KG1 (cell line): ENCODE results near the gene ANKRD1.
A peak's percentile ranks its signal among the peaks of the same experiment; 100 is the strongest.
"Not testable (repeated sequence)": the region's sequence is repeated elsewhere in the genome, so short reads cannot be mapped to it uniquely, and the experiment has no call there.

ENCODE experiments used
- DNase-seq: peaks from one replicate; lab custom pipeline; 2025; lab: John Stamatoyannopoulos, UW

The ANKRD1 gene

DNA sequence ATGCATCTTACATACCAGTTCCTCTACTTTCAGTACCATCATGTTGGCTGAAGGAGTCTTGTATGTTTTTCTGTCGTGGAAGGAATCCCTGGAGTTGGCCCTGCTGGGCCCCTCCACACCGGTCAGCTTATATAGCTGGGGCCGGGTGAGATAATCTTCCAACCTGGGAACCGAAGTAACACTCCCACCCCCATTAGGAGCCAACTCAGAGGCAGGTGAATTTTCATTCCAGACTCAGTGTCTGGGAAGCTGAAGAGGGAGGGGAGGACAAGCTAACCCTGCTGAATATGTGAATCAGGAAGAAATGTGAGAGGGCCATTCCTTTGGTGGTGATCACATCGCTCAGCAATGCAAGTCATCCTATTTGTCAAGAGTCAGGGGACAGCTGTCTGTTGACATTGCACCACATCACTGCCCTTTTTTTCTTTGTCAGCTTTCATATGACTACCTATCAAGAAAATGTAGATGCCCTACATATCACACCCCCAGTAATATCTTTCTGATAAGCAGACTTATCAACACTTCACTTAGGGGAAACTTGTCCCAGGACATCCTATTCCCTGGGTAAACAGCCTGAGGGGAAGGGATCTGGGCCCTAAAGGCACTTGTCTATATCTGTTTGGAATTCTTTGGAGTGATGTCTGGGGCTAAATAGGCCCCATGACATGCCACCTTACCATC is at the start of gene ANKRD1:
Gene ANKRD1 (minus strand): TSS at position 102 of the 681 bp plus-strand sequence. CDS start 60 bp downstream, at position 42.
- no peak for DNase-seq

DNA sequence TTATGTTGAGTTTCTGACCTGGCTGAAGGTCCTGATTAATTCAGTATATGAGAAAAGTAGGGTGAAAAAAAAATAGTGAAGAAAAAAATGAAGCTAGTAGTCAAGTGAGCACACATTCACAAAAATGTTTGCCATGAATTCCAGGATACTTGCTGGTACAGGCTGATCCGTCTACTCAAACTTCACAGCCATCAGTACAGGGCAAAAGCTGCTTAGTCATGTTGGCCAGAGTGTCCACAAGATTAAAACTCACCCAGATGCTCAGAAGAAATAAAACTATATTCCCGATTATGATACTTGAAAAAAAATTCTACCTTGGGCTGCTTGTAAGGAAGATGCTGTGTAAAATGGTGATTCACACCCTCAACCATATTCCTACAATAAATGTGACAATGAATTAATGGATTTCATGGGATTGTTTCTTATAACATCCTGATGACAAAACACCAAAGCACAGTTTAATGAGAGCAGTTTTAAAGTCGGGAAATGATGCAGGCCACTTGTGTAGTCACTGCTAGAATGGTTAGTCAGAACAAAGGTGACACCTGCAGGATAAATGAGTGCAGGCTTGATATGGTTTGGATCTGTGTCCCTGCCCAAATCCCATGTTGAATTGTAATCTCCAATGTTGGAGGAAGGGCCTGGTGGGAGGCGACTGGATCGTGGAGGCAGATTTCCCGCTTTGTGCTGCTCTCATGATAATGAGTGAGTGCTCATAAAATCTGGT is 49.2 kb upstream of the ANKRD1 start:
- no peak for DNase-seq

DNA sequence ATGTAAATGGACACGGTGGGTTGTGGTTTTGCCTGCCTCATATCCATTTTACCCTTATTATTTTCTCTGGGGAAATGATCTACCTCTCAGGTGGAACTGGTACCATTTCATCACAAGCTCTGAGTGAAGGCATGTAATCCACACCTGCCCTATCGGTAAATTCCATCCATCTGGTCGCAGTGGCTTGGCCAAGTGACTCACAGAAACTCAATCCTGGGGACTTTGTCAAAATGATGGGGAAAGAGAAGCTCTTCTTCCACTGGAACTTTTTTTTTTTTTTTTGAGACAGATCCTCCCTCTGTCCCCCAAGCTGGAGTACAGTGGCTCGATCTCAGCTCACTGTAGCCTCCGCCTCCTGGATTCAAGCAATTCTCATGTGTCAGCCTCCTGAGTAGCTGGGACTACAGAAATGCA is 48.2 kb upstream of the ANKRD1 start:
- no peak for DNase-seq

DNA sequence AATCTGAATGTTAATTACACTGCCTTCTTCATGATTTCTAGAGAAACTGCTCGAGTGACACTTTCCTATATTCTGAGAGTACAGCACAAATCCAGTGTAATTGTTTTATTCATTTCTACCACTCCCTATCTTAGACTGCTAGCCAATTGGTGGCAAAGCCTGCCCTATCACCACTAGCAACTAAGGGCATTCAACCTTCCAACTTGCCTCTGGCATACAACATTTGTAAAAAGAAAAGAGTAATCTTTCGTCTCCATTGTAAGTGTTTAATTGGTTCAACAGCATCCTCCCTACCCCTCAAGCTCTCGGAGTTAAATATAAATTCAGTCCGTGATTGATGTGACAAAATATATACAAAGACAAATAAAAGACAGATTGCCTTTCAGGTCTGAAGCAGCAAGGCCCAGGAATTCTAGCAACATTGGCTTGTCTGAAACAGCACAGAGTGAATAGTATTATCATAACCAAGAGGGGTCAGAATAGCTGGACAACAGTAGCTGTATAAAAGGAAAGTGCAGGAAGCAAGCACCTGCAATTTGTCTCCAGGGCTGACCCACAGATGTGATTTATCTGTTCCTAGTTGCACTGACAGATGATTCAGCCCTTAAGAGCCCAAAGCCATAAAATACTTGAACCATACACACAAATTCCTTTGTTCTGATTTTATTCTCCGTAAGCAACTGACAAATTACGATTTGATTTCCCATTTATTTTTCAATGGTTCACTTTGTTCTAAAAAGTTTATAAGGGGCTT is 47.6 kb upstream of the ANKRD1 start:
- no peak for DNase-seq

DNA sequence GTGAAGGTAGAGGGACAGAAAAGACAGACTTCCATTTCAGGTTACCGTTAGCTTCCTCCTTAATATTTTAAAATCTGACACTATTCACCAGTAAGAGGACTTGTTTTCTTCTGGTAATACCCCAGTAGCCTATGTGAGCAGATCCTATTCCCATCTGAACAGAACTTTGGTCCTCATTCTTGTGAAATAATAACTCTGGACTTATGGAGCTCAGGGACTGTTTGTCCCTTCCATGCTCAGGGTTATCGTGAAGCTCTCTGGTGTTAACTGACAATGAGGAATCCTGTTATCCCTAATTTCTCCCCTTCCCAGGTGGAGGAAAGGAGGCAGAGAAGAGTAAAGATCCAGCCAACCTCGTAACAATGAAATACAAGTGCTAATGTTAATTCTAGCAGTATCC is 47.0 kb upstream of the ANKRD1 start:
- no peak for DNase-seq

DNA sequence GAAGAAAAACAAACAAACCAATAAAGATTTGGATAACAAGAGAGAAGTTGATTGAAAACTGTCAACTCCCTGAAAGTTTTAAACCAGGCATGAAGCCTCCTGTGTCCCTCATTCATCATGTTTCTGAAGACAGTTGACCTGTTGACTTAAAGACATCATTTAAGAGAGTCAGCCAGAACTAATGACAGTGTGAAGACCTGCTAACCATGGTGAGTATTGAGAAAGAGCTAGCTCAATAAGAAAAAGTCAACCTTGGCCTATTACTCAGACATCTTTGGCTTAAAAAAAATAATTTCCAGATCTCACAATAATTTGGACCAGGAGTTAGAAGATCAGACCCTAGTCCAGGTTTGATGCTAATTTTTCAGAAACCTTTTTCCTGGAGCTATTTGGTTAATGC is 45.3 kb upstream of the ANKRD1 start:
- DNase-seq: no peak

DNA sequence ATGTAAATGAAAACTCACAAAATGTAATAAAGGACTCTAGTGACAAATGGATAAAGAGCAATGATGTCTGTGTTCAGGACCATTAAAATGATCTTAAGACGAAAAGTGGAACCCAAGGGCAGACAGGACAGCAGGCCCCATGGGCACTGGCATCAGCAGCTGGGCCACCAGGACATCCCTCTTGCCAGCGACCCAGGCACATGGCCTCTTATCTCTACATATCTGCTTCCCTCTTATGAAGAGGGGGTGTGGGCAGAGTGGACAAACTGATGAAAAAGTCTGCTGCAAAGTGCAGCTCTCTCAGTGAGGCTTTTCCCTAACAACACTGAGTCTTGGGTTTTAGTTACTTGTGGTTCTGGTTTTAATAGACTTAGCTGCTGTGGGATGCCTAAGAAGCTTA is 44.8 kb upstream of the ANKRD1 start:
- no peak for DNase-seq

DNA sequence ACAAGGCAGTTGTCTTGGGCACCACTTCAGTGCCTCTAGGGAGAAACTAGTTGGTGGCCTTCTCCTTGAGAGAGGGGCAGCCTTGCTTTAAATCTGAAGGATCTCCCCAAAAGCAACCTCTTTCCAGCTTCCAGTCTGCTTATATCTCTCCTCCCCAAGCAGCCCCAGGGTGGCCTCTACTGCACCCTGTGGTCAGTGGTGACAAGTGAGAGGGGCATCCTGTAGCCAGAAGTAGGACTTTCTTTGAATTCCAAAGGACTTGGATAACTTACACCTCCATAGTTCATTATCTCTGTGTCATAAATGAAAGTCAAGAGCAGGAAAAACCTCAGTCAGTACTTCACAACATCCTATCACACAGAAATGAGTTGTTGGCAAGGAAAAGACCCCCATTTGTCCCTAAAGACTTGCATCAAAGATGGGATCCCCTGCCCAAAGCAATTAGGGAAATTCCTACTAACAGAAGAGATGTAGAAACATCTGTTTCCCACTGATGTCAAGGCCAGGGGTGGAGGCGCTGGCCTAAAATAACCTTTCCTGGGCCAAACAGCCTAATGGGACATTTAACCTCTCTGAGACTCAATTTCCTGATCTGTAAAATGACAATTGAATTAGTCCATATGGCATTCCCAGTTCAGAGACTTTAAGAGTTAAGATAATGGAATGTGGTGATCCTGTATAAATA is 44.0 kb upstream of the ANKRD1 start:
- DNase-seq: no peak

DNA sequence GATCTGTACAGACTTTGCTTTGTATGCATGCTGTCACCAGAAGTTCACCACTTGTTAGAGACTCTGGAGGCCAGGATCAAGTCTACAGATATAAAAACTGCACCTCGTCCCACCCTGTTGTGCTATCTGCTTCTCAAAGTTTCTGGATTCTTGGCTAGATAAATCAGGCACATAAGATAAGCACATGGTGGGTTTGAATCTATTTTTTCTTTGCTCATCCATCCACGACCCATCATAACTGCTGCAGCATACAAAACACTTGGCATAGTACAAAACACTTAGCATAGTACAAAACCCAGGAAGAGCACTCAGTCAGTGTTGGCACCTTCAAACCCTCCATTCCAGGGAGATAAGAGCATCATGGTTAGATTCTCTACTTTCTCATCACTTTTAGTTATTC is 42.4 kb upstream of the ANKRD1 start:
- no peak for DNase-seq

DNA sequence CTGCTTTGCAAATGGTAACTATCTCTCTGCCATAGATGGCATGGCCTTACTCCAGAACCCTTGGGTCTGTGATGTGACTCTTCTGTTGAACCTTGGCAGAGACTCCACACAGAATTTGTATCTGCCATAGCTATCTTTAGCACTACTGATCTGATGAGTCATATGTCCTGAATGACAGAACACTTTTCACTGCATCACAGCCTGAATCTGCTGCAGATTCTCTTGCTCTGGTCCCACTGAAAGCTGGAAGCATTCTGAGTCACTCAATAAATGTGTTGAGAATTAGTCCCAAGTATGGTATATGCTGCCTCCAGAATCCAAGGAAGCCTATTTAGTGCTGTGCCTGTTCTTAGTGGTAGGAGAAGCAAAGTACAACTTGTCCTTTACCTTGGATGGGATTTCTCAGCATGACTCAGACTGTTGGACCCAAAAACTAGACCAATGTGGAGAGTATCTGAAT is 39.5 kb upstream of the ANKRD1 start:
- no peak for DNase-seq

DNA sequence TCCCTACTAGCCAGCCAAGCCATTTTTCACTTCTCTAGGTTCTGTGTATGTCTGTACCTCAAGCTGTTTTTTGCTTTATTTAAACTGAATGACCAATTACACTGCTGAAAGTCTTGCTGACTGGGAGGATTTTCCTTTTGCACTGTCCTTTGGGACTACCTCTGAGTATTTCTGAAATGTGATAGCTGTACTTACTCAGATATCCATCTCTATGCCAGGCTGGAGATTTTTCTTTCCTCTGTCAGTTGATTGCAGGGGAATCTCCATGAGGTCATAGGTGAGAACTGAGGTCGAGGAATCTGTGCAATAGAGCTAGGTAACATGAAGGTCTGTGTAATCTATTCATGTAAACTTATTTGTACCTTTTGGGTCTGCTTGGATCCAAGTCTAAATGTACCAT is 38.9 kb upstream of the ANKRD1 start:
- no peak for DNase-seq

DNA sequence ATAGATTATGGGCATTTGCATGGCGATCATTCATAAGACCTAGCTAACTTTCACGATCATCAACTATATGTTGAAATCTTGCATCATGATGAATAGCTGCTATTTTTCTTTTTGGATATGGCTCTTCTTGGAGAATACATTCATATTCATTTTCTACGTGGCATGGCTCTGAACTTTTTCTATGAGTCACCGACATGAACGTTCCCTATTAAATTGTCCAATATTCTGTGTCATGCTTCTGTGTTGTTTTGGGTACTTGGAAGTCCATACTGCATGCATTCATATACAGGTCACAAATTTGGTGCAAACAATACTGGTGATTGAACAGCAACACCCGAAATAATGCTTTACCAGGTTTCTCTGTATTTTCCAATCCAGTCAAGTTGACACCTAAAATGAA is 37.9 kb upstream of the ANKRD1 start:
- DNase-seq: no peak

DNA sequence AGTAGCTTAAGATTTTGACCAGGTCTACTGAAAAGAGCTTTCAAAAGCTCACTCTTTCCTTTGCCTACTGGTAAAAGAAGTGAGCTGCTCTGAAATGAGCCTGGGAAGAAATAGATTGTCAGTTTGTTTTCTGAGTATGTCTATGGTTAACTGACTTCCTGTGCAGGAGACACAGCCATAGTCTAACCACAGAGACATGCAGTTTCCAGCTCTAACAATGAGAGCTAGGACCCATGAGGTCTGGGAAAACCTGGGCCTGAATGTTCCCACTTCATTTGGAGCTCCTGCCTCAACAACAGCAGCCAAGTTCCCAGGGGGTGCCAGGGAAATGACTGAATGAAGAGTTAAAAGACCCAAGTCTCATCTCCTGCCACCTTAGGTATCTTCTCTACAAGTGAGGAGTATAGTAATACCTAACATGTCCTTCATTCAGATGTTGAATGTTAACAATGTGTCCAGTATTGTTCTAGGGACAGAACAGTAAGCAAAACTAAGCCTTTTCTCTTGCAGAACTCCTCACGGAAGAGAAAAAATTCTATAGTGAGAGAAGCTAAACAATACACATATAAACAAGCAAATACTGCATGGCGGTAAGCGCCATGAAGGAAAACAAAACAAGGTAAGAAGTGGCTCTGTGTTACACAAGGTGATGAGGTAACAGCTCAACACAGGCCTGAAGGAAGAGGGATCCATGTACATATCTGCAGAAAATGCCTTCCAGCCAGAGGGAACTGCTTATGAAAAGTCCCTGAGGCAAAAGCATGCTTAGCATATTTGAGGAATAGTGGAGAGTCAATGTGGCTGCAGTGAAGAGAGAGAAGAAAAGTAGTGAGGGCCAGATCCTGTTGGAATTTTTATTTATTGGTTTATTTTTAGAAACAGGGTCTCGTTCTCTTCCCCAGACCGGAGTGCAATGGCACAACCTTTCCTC is 26.4 kb upstream of the ANKRD1 start:
- DNase-seq: peak; percentile 31

DNA sequence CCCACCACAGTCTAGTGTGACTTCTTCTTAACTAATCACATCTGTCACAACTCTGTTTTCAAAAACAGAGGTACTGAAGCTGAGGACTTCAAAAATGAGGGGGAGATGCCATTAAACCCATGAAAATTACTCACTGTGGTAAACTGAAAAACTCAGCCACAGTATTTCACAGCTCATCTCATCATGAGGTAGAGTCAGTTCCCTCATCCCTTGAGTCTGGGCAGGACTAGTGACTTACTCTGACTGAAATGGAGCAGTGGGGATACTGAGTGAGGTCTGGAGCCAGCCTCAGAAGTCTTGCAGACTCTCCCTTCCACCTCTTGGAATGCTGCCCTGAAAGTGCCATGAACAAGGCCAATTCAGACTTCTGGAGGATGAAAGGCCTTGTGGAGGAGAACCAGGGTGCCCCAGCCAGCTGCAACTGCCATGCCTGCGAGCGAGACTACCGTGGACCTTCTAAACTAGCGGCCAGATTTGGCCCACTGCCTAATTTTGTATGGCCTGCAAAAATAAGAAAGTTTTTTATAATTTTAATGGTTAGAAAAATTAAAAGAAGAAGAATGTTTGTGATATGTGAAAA is 24.7 kb upstream of the ANKRD1 start:
- DNase-seq: no peak

DNA sequence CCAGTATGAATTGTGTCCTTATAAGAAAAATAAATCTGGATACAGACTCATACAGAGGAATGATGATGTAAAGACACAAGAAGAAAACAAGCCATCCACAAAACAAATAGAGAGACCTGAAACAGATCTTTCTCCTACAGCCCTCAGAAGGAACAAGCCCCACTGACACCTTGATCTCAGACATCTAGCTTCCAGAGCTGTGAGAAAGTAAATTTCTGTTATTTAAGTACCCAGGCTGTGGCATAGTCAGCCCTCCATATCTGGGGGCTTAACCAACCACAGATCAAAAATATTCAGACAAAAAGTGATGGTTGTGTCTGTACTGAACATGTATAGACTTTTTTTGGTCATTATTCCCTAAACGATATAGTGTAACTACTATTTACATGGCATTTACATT is 23.9 kb upstream of the ANKRD1 start:
- no peak for DNase-seq

DNA sequence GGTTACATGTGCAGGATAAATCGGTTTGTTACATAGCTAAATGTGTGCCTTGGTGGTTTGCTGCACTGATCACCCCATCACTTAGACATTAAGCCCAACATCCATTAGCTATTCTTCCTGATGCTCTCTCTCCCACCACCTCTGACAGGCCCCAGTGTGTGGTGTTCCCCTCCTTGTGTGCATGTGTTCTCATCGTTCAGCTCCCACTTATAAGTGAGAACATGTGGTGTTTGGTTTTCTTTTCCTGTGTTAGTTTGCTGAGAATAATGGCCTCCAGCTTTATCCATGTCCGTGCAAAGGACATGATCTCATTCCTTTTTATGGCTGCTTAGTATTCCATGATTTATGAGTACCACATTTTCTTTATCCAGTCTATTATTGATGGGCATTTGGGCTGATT is 22.1 kb upstream of the ANKRD1 start:
- DNase-seq: not testable (repeated sequence)

DNA sequence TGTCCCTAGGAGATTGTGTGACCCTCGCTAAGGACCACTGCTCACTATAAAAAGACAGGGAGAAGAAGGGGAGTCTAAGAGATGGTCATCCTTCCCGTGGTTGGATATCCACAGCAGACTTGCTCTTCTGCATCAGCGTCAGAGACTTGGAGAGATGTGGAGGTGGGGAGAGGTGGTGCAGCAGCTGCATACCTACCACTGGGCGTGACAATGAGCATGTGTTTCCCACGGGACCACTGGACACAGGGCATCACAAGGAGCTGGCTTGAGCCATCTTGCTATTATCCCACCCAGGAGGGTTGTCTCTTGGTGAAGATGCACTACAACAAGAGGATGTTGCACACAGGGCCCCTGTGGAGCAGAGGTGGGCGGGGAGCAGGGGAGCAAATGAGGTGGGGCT is 18.8 kb upstream of the ANKRD1 start:
- DNase-seq: no peak

DNA sequence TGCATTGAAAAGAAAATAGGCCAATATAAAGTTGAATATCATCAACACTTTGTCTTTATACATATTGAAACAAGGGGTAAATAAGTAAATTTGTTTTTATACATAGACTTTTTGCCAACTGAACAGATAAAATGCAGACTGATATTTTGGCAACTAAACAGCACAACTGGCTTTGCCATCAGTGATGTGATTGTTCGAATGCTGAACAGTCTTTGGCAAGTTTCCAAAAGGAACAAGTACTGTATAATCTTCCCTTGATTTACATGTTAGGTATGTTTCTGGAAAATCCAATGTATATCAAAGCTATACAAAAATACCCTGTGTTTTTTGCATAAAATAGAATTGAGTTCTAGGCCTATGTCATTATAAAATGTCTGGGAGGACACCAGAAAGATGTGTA is 18.2 kb upstream of the ANKRD1 start:
- DNase-seq: no peak

DNA sequence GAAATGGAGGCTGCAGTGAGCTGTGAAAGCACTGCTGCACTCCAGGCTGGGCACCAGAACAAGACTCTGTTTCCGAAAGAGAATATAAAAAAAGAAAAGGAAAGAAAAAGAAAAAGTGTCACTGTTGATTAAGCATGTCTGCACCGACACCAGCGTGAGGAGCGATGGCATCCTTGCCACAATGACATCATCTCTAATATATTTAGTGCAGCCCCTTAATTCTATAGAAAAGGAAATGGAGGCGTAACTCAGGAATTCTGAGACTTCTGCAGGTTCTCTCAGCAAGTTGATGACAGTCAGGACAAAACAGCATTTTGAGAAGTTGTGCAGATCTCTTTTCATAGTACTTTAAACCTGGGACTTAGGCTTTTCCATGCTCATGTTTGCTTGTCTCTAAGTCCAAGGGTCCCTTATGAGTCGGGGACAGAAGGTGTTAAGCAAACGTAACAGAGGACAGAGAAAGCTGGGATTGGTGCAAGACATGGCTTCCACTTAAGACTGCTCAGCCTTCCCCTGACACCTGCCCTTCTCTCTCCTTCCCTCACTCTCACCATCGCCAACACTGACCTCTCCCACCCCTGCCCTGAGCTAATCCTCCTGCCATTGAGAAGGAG is 16.9 kb upstream of the ANKRD1 start:
- DNase-seq: no peak

DNA sequence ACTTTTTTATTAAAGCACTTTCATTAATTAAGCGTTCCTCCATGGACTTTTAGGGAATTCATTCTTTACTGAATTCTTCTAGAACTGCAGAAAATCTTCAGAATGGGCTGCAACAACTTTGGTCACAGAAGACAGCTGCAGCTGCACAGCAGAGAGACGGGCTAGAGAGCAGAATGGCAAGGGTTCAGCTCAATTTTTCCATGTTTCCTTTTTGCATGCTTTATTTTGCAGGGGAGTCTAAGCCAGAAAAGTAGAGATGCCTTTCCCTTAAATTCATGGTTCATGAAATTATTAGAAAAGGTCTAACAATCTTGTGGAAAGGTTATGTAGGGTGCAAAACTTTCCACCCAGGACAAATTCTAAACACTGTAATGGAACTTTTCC is 15.4 kb upstream of the ANKRD1 start:
- DNase-seq: no peak
